Esophagus squamous epithelium (tissue), 4 donors: ENCODE results near the gene FGD6.

Experiments used
- CTCF ChIP-seq, 6 experiments: fragments of 450-650 bp in 4 of 6; fragments of 200-600 bp in 2 of 6; sonication (generic) in 2 of 6; IDR thresholded peaks; one replicate each; pipeline ENCODE4 v1.5.1; 2016 to 2019; ENCODE audit warnings: antibody characterized with exemption in 6 of 6, mild to moderate bottlenecking in 4 of 6, moderate library complexity in 4 of 6
- POLR2A ChIP-seq, 4 donors: fragments of 450-650 bp; IDR thresholded peaks; one replicate each; pipeline ENCODE4 v1.6.1; 2017; ENCODE audit warnings: antibody characterized with exemption in 4 of 4, mild to moderate bottlenecking in 4 of 4, moderate library complexity in 3 of 4

DNA sequence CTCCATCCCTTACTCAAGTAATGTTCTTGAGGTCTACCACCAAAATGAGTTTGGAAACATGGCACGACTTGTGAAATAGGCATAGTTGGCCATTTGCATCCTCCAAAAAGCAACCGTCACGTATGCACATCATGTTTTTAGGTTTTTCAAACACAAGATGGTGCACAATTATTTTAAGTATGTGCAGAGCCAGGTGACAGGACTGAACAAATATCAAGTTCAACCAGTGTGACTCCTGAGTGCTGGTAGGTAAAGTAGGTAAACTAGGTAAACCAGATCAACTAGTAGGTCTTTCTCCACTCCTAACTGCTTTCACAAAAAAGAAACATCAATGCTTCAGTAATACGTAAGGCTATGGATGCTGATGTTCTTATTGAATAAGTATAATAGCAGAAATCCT, 39.1 kb downstream of the FGD6 start:
- TF ChIP-seq POLR2A (IDR thresholded peaks at IDR 0.05) (no peak), CTCF (IDR thresholded peaks at IDR 0.05) (no peak)
